ENCODE data around the gene TRPM3.

TRPM3 gene

GRCh38 chr9:70880535-70880934 lies 240.9 kb downstream of the TRPM3 start:
- no peak for DNase-seq

DNA sequence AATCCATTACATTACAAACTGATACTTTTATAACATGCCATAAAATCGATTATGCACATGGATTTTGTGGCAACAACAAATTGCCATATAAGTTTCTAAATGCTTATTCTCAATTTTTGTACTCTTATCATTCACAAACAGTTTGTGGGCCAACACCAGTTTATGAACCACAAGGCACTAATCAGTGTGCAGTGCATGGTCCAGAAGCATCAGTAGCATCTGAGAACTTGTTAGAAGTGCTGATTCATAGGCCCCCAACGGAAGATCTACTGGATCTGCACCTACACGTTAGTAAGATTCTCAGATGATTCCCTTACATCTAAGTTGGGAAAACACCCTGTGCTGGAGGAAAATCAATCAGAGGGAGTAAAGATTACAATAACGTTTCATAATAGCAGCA lies 242.8 kb downstream of the TRPM3 start:
- no peak for DNase-seq

DNA sequence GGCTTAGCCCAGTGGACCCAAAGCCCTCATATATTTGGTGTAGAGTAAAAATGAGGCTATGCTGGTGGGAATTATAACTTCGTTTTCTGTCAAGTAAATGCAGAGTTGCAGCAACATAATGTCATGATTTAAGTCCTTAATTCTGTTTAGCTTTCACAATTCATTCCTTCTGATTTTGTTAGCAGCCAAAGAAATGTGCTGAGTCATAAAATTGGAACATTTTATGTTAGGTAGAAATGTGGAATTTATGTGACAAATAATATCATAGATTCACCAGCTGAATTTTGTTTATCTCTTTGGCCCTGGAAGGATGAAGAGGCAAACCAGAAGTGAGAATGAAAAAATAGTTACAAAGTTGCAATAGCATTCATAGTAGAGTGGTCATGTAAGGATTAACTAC lies 247.0 kb downstream of the TRPM3 start:
- no peak for DNase-seq

DNA sequence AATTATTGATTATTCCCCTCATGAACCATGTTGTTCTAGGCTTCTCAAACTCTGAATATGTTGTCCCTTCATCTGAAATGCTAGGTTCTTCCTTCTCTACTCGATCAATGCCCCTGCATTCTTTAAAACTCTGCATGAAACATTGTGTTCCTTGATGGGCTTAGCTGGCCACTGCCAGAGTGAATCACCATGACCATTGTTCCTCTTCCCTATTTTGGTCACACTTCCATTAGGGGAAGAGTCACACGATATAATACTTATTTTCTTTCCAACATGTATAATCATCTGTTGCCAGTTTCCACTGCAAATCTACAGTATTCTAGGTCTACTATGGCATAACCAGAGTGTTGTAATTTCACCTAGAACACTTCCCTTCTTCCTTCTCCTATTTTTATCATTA lies 247.9 kb downstream of the TRPM3 start:
- no peak for DNase-seq

DNA sequence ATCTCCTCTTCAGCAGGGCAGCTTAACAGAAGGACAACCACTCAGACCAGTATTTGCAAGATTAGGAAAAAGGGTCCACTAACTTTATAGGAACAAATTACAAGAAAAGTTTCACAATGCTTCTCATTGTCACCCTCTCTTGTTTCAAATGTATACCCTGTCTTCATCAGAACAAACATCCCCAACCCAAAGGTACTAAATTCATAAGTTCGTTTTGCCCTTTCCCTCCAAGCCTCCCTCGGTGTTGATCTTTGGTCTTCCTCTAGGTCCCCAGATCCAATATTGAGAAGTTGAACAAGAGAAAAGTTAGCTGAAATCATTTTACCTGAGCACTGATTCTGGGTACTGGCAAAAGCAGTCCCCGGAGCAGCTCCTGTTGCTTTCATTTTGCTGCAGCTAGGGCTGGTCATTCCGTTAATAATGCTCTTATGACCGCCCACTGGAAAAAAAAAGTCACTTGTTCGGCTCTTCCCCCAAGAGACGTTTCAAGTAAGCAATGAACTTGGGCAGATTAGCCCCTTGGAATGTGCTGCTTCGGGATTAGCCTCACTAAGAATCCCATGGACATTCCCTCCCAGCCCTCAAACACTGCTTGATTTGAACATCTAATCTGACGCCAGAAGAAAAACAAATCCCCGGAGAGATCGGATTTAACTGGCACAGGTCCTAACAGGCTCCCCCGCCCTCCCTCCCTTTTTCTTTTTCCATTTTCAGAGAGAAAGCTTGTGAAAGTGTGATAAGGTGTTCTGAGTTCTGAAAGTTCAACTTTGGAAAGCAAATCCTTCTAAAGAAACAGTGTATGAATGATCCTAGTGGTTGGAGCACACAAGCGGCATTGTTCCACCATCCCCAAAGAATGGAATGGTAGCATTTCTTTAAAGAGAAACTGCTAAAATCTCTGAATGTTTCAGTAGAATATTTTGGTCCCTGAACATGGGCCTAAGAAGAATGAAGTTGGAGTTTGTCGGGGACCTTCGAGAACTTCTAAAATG lies 252.5 kb downstream of the TRPM3 start:
- DNase-seq, result no peak

- no peak for DNase-seq
Measured at GRCh38 chr9:70868041-70868440, 253.4 kb downstream of the TRPM3 start.

DNA sequence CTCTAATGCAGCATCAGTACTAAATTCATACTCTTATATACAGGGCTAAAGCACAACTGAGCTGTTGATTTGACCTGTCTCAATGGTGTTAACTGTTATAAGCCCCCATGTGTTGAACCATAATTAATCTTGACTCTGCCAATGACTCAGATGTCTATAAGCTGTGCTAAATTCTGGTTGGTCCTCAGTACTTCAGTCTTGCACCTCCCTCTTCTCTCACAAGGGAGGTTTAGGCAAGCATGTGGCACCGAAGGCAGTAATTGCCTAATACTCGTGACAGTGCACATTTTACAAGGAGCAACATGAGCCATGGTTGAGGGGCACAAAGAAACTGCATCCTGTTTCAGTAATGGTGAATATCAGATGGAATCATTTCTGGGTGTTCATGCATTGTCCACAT lies 255.9 kb downstream of the TRPM3 start:
- no peak for DNase-seq

GRCh38 chr9:70861797-70862196 lies 259.6 kb downstream of the TRPM3 start:
- DNase-seq, result no peak

DNA sequence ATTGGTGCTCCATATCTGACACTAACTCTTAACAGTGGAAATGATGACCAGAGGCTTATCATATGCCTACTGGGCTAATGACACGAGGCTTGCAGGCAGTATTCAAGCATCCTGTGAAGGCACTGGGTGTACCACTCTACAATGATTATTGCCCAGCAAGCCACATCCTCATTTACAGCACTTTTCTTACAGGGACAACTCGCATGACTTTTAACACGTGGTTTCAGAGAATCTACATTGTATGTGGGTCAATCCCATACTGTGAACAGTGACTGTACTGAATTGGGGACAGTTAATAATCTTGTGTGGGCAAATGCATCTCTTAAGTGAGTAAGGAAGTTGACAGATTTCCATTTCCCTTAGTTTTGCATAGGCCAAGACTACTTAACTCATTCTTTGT lies 260.0 kb downstream of the TRPM3 start:
- DNase-seq, result no peak

DNA sequence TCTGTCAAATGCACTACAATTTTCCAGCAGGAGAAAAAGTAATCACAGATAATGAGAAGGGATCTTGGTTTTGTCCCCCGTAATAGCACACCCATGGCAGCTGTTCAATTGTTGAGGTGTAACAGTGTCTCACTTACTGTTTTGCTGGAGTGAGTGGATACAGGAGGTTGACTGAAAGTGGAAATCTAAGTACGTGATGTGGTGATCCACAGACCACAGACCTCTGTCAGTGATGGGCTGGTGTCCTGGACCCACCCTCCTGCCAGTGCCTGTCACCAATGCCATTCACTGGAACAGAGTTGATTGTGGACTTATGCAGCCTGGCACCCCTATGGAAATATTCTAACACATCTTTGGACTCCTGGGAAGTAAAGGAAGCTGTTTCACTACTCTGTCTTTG lies 261.7 kb downstream of the TRPM3 start:
- no peak for DNase-seq

GRCh38 chr9:70856411-70856810 lies 265.0 kb downstream of the TRPM3 start:
- no peak for DNase-seq

- no peak for DNase-seq
Measured at GRCh38 chr9:70852711-70853240, 268.6 kb downstream of the TRPM3 start.

GRCh38 chr9:70840266-70840665 lies 281.2 kb downstream of the TRPM3 start:
- DNase-seq, result no peak

DNA sequence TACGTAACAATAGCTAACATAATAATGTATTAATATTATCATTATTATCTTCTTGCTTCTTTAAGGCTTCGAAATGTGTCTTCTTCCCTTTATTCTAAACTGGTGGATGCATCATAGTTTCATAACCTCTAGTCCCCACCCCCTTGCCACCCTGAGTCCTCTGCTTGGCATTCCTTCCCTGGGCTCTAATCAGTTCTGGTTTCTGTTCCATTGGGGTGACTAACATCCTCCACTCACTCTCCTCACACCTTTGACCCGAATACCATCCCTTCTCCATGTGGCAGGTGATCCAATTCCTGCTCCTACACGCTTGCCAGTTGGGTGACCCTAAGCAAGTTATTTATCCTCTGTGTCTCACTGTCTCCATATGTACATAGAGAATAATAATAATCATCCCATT lies 286.1 kb downstream of the TRPM3 start:
- no peak for DNase-seq

GRCh38 chr9:70832492-70832891 lies 288.9 kb downstream of the TRPM3 start:
- DNase-seq, result no peak

- DNase-seq, result no peak
Measured at GRCh38 chr9:70830618-70831017, 290.8 kb downstream of the TRPM3 start.

DNA sequence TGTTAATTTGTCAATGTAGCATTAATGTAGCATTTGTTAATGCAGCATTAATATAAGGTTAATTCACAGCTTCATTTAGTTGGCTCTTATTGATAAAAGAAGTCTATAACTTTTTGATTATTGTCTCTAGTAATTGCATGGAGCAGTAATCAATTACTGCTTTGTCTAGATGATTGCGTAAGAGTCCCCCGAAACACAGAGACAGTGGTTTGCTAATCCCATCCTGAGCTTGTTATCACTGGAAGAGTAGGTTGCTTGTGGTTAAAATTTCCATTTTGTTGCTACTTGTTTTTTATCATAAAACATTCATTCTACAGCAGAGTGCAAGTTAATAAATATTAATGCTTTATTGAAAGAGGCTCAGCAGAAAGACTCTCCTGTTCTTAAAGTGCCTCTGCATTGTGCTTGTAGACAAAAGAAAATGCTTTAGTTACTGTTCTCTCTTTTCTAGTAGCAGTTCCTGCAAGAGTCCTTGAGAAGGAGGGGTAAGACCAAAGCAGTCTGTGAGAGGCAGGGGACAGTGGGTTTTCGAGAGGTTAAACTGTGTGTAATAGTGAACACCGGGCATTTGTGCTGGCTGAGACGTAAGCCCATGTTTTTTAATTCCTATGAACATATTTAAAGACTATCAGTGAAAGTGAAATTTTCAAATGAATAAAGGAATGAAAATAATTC lies 291.7 kb downstream of the TRPM3 start:
- no peak for DNase-seq

DNA sequence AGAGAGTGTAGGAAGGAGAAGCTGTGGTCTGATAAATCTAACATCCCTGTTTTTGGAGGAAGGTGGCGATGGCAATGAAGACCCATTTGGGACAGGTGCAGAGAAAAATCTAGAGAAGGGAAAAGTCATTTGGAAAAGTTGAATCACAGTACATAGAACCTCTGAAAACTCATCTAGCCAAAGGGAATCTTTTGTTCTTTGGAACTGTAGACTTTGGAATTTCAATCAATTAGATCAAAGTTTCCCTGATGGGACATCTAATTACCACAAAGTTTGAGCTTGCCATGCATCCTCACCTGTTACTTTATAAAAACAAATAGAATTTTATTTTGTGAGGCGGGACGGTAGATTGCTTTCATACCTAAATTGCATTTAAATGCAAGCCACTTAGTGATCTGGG lies 294.9 kb downstream of the TRPM3 start:
- DNase-seq, result no peak

DNA sequence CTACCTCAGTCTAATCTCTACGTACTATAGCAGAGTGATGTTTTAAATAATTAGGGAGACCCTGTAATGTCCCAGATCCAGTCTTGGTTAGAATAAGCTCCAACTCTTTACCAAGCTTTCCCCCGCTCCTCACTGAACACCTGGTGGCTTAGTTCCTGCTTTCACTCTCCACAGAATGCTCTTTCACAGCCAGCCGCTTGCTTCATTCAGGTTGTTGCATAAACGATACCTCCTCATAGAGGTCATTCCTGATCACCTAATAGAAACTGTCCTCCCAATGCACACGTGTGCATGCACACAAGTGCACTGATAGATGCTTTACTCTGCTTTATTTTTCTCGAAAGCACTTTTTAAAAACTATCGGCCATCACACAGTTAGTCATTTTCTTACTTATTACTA lies 298.1 kb downstream of the TRPM3 start:
- DNase-seq, result no peak

DNA sequence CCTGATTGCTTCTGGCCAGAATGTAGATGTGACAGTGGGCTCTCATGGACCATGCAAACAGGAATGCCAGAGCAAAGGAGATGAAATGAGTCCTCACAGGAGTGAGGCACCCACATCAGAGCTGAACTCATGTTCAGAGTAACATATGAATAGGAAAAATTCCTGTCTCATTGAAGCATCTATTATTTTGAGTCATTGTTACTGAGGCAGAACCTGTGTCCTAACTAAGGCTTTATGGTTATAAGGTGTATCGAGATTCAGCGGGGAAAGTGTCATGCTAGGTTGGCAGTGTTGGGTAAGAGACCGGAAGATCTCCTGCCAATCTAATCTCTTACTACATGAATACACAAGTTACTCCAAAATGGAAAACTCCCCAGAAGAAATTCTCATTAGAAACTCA lies 304.1 kb downstream of the TRPM3 start:
- no peak for DNase-seq

DNA sequence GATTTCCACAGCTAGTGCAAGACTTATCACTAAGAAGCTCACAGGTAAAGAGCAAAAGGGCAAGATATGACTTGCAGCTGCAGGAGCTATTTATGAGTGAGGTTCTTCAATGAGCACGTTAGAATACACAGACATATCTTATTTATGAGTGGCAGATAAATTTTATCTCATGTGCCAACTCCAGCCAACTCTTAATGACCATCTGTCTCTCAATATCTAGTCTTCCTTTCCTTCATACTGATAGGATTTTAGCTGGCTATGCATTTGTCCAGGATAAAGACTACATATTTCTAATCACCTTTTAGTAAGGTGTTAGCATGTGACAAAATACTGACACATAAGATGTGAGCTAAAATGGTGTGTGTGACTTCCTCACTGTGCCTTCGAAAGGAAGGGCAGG lies 304.5 kb downstream of the TRPM3 start:
- no peak for DNase-seq

GRCh38 chr9:70816316-70816715 lies 305.1 kb downstream of the TRPM3 start:
- no peak for DNase-seq

DNA sequence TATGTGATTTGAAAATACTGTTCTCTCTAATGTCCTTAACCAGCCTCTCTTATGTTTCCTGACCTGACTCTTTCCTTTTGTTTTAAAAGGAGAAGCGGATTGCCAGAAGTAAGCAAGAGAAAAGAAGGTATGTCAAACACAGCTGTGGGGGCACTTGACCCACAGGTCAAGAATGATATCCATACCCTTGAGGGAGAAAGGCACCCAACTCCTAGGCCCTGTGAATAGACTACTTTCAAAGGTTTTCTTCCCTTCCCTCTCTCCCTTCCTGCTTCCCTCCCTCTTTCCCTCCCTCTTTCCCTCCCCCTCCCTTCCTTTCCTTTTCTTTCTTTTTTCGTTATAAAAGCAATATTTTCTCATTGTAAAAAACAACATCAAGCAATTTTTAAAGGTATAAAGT lies 306.8 kb downstream of the TRPM3 start:
- DNase-seq, result no peak

DNA sequence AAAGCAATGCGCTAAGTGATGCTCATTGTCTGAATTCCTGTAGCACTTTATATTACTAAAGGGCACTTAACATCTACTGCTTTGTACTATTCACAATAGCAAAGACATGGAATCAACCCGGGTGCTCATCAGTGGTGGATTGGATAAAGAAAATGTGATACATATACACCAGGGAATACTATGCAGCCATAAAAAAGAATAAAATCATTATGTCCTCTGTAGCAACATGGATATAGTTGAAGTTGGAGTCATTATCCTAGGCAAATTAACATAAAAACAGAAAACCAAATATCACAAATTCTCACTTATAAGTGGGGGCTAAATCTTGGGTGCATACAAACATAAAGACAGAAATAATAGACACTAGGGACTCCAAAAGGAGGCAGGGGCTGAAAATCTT lies 308.3 kb downstream of the TRPM3 start:
- DNase-seq, result no peak

Data from activated CD4-positive, alpha-beta T cell treated with anti-CD3 and anti-CD28 coated beads, Interleukin-2, Interleukin-6, amounts not matched to agents 100 ng/mL and 50 ng/mL, durations not matched to agents 16 hours and 8 hours (primary cell).